GM23338 (cell line): ENCODE measurements around the gene GPHN. TPM values are rescaled to one million over a fixed set of nuclear protein-coding genes. Genes with fewer than 3 reads are reported as not detected.

Experiments used
- ATAC-seq: fragments of 200-7000 bp; cut with Tn5 transposase; 3 replicates; pipeline ENCODE4 v1.9.1; 2020
- DNase-seq: peaks from one replicate; pipeline ENCODE4 v3.0.0-alpha.2; 2015; ENCODE audit warnings: low spot score
- H2AFZ ChIP-seq: fragments of 200-600 bp; sonication (generic); 2 replicates; pipeline ENCODE4 v1.8.0; 2016; ENCODE audit warnings: antibody characterized with exemption, mild to moderate bottlenecking, moderate library complexity
- H3F3A ChIP-seq: fragments of 200-600 bp; sonication (generic); replicated peaks from 2 replicates; pipeline ENCODE4 v1.8.0; 2017; ENCODE audit warnings: antibody characterized with exemption, mixed run types, low read depth
- H3K27ac ChIP-seq: fragments of 200-600 bp; sonication (generic); 2 replicates; pipeline ENCODE4 v1.6.1; 2016; ENCODE audit warnings: low read depth
- H3K27me3 ChIP-seq: fragments of 200-600 bp; sonication (generic); 2 replicates; pipeline ENCODE4 v1.8.0; 2016; ENCODE audit warnings: mild to moderate bottlenecking, mixed run types, moderate library complexity; ENCODE audit not compliant: insufficient read depth
- H3K36me3 ChIP-seq: fragments of 200-600 bp; sonication (generic); 2 replicates; pipeline ENCODE4 v1.8.0; 2016; ENCODE audit warnings: mild to moderate bottlenecking; ENCODE audit not compliant: insufficient read depth
- H3K4me1 ChIP-seq: fragments of 200-600 bp; sonication (generic); 2 replicates; pipeline ENCODE4 v1.8.0; 2016; ENCODE audit warnings: mild to moderate bottlenecking, moderate library complexity; ENCODE audit not compliant: insufficient read depth
- H3K4me2 ChIP-seq: fragments of 200-600 bp; sonication (generic); 2 replicates; pipeline ENCODE4 v1.7.1; 2017; ENCODE audit warnings: mixed run types
- H3K4me3 ChIP-seq: fragments of 200-600 bp; sonication (generic); 2 replicates; pipeline ENCODE4 v1.6.1; 2016; ENCODE audit warnings: mixed run types
- H3K79me2 ChIP-seq: fragments of 200-600 bp; sonication (generic); replicated peaks from 2 replicates; pipeline ENCODE4 v1.8.0; 2017; ENCODE audit warnings: mild to moderate bottlenecking; ENCODE audit not compliant: insufficient read depth
- H3K9me2 ChIP-seq: fragments of 200-600 bp; sonication (generic); 2 replicates; pipeline ENCODE4 v1.8.0; 2017; ENCODE audit not compliant: insufficient read depth
- H4K20me1 ChIP-seq: fragments of 200-600 bp; sonication (generic); replicated peaks from 2 replicates; pipeline ENCODE4 v1.8.0; 2017; ENCODE audit warnings: mild to moderate bottlenecking; ENCODE audit not compliant: insufficient read depth
- H3K27ac Mint-ChIP-seq: 2 replicates; pipeline ENCODE4 v1.8.0; 2020; ENCODE audit warnings: inconsistent platforms, mild to moderate bottlenecking, moderate library complexity, mixed read lengths
- H3K27me3 Mint-ChIP-seq: 3 replicates; pipeline ENCODE4 v1.8.0; 2022; ENCODE audit warnings: low read depth, mild to moderate bottlenecking, moderate library complexity, mixed read lengths, inconsistent platforms; ENCODE audit not compliant: insufficient read depth, poor library complexity
- H3K36me3 Mint-ChIP-seq: 3 replicates; pipeline ENCODE4 v1.8.0; 2021; ENCODE audit warnings: low read depth, mild to moderate bottlenecking, inconsistent platforms, moderate library complexity, mixed read lengths
- H3K4me1 Mint-ChIP-seq: 3 replicates; pipeline ENCODE4 v1.8.0; 2020; ENCODE audit warnings: mild to moderate bottlenecking, inconsistent platforms, mixed read lengths
- H3K4me3 Mint-ChIP-seq: 3 replicates; pipeline ENCODE4 v1.8.0; 2021; ENCODE audit warnings: moderate library complexity, mild to moderate bottlenecking, inconsistent platforms, mixed read lengths
- H3K9me3 Mint-ChIP-seq: 3 replicates; pipeline ENCODE4 v1.8.0; 2020; ENCODE audit warnings: moderate library complexity, mild to moderate bottlenecking, inconsistent platforms, mixed read lengths
- CREB1 ChIP-seq: fragments of 250-450 bp; sonication (Bioruptor Pico); IDR thresholded peaks from 2 replicates; pipeline ENCODE4 v1.5.0; 2020; ENCODE audit warnings: low read depth, mild to moderate bottlenecking, moderate library complexity
- EZH2 ChIP-seq: fragments of 200-600 bp; sonication (generic); IDR thresholded peaks from one replicate; pipeline ENCODE4 v1.8.0; 2017; ENCODE audit warnings: antibody characterized with exemption, mild to moderate bottlenecking, low read depth; ENCODE audit not compliant: unreplicated experiment
- EZH2phosphoT487 ChIP-seq: fragments of 200-600 bp; sonication (generic); IDR thresholded peaks from one replicate; pipeline ENCODE4 v1.8.1; 2018; ENCODE audit warnings: antibody characterized with exemption; ENCODE audit not compliant: unreplicated experiment
- JUNB ChIP-seq: IDR thresholded peaks from one replicate; pipeline ENCODE4 v1.6.1; 2016; ENCODE audit warnings: antibody characterized with exemption; ENCODE audit not compliant: unreplicated experiment
- NANOG ChIP-seq: IDR thresholded peaks from 2 replicates; pipeline ENCODE4 v1.6.1; 2016; ENCODE audit warnings: antibody characterized with exemption, borderline replicate concordance
- POLR2AphosphoS5 ChIP-seq: IDR thresholded peaks from 2 replicates; pipeline ENCODE4 v1.6.1; 2016; ENCODE audit warnings: antibody characterized with exemption, low read depth
- STAT1 ChIP-seq: IDR thresholded peaks from one replicate; pipeline ENCODE4 v1.6.1; 2016; ENCODE audit warnings: antibody characterized with exemption; ENCODE audit not compliant: unreplicated experiment
- ZNF114 ChIP-seq: fragments of 250-450 bp; sonication (Bioruptor Pico); IDR thresholded peaks from 2 replicates; pipeline ENCODE4 v1.5.0; 2020; ENCODE audit warnings: mild to moderate bottlenecking, moderate library complexity
- ZNF331 ChIP-seq: fragments of 250-450 bp; sonication (Bioruptor Pico); IDR thresholded peaks from 2 replicates; pipeline ENCODE4 v1.5.0; 2020; ENCODE audit warnings: low read depth, mild to moderate bottlenecking, moderate library complexity
- polyA plus RNA-seq: library from polyadenylated mRNA; unstranded; fragments of >200 nt; fragmentation: Nextera tagmentation; extraction: Ambion mirVana; gene quantifications from 2 replicates; pipeline ENCODE4 v1.2.1, GENCODE V29; 2016
- total RNA-seq: library from RNA; depleted of rRNA; stranded (reverse); fragments of >200 nt; shearing (Covaris generic); gene quantifications from 2 replicates; pipeline ENCODE4 v1.2.3, GENCODE V29; 2014
- TF ChIP-seq, protein P1 (sequence below): fragments of 250-450 bp; sonication (Bioruptor Pico); IDR thresholded peaks from 2 replicates; pipeline ENCODE4 v1.5.0; 2020; ENCODE audit warnings: mild to moderate bottlenecking, moderate library complexity
- TF ChIP-seq, protein P2 (sequence below): IDR thresholded peaks from one replicate; pipeline ENCODE4 v1.6.1; 2018; ENCODE audit warnings: antibody characterized with exemption; ENCODE audit not compliant: unreplicated experiment
- TF ChIP-seq, protein P3 (sequence below), 2 experiments: fragments of 200-600 bp in 1 of 2; sonication (generic) in 1 of 2; conservative IDR thresholded peaks; 2 replicates each; pipeline versions ENCODE4 v1.5.1 to v1.6.1; 2016 to 2017; ENCODE audit warnings: antibody characterized with exemption in 2 of 2, low read depth in 2 of 2, mild to moderate bottlenecking in 2 of 2, moderate library complexity in 1 of 2
- TF ChIP-seq, protein P4 (sequence below): IDR thresholded peaks from 2 replicates; pipeline ENCODE4 v1.6.1; 2016; ENCODE audit warnings: antibody characterized with exemption

The GPHN gene
- total and polyA plus RNA-seq, 2 experiments from 2014 or later = 17.6 to 20.6 TPM

DNA sequence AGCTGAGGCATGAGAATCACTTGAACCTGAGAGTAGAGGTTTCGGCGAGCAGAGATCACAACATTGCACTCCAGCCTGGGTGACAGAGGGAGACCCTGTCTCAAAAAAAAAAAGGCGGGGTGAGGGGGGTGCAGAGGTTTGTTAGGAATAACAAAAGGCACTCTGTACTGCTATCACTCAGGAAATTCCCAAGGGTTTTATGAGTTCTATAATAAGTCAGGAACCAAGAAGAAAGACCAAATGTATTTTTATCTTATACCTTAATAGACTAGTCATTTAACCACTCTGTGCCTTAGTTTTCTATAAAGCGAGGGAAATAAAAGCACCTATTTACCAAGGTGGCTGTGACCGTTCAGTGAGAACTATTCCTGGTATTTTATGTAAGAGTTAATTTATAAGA is 319.2 kb downstream of the GPHN start:
- H3K4me3 Mint-ChIP-seq = no peak overlapping the region
- H4K20me1 ChIP-seq = no peaks in the 10 kb centered on the region
- no peaks in the 10 kb centered on the region for H3F3A ChIP-seq
- peaks cover 25% of the 10 kb centered on the region for H3K4me1 ChIP-seq
- no peak overlapping the region for H3K4me2 ChIP-seq
- H2AFZ ChIP-seq = no peak overlapping the region
- TF ChIP-seq EZH2 (no peak), STAT1 (no peak), CREB1 (no peak), EZH2phosphoT487 (no peak), POLR2AphosphoS5 (no peak), ZNF114 (CRISPR knock-in tag) (no peak), NANOG (no peak), JUNB (no peak), ZNF331 (CRISPR knock-in tag) (no peak)
- TF ChIP-seq, protein P1, sequence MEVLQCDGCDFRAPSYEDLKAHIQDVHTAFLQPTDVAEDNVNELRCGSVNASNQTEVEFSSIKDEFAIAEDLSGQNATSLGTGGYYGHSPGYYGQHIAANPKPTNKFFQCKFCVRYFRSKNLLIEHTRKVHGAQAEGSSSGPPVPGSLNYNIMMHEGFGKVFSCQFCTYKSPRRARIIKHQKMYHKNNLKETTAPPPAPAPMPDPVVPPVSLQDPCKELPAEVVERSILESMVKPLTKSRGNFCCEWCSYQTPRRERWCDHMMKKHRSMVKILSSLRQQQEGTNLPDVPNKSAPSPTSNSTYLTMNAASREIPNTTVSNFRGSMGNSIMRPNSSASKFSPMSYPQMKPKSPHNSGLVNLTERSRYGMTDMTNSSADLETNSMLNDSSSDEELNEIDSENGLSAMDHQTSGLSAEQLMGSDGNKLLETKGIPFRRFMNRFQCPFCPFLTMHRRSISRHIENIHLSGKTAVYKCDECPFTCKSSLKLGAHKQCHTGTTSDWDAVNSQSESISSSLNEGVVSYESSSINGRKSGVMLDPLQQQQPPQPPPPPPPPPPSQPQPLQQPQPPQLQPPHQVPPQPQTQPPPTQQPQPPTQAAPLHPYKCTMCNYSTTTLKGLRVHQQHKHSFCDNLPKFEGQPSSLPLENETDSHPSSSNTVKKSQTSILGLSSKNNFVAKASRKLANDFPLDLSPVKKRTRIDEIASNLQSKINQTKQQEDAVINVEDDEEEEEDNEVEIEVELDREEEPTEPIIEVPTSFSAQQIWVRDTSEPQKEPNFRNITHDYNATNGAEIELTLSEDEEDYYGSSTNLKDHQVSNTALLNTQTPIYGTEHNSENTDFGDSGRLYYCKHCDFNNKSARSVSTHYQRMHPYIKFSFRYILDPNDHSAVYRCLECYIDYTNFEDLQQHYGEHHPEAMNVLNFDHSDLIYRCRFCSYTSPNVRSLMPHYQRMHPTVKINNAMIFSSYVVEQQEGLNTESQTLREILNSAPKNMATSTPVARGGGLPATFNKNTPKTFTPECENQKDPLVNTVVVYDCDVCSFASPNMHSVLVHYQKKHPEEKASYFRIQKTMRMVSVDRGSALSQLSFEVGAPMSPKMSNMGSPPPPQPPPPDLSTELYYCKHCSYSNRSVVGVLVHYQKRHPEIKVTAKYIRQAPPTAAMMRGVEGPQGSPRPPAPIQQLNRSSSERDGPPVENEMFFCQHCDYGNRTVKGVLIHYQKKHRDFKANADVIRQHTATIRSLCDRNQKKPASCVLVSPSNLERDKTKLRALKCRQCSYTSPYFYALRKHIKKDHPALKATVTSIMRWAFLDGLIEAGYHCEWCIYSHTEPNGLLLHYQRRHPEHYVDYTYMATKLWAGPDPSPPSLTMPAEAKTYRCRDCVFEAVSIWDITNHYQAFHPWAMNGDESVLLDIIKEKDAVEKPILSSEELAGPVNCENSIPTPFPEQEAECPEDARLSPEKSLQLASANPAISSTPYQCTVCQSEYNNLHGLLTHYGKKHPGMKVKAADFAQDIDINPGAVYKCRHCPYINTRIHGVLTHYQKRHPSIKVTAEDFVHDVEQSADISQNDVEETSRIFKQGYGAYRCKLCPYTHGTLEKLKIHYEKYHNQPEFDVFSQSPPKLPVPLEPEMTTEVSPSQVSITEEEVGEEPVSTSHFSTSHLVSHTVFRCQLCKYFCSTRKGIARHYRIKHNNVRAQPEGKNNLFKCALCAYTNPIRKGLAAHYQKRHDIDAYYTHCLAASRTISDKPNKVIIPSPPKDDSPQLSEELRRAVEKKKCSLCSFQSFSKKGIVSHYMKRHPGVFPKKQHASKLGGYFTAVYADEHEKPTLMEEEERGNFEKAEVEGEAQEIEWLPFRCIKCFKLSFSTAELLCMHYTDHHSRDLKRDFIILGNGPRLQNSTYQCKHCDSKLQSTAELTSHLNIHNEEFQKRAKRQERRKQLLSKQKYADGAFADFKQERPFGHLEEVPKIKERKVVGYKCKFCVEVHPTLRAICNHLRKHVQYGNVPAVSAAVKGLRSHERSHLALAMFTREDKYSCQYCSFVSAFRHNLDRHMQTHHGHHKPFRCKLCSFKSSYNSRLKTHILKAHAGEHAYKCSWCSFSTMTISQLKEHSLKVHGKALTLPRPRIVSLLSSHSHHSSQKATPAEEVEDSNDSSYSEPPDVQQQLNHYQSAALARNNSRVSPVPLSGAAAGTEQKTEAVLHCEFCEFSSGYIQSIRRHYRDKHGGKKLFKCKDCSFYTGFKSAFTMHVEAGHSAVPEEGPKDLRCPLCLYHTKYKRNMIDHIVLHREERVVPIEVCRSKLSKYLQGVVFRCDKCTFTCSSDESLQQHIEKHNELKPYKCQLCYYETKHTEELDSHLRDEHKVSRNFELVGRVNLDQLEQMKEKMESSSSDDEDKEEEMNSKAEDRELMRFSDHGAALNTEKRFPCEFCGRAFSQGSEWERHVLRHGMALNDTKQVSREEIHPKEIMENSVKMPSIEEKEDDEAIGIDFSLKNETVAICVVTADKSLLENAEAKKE (CRISPR knock-in tag) = no peak
- TF ChIP-seq, protein P2, sequence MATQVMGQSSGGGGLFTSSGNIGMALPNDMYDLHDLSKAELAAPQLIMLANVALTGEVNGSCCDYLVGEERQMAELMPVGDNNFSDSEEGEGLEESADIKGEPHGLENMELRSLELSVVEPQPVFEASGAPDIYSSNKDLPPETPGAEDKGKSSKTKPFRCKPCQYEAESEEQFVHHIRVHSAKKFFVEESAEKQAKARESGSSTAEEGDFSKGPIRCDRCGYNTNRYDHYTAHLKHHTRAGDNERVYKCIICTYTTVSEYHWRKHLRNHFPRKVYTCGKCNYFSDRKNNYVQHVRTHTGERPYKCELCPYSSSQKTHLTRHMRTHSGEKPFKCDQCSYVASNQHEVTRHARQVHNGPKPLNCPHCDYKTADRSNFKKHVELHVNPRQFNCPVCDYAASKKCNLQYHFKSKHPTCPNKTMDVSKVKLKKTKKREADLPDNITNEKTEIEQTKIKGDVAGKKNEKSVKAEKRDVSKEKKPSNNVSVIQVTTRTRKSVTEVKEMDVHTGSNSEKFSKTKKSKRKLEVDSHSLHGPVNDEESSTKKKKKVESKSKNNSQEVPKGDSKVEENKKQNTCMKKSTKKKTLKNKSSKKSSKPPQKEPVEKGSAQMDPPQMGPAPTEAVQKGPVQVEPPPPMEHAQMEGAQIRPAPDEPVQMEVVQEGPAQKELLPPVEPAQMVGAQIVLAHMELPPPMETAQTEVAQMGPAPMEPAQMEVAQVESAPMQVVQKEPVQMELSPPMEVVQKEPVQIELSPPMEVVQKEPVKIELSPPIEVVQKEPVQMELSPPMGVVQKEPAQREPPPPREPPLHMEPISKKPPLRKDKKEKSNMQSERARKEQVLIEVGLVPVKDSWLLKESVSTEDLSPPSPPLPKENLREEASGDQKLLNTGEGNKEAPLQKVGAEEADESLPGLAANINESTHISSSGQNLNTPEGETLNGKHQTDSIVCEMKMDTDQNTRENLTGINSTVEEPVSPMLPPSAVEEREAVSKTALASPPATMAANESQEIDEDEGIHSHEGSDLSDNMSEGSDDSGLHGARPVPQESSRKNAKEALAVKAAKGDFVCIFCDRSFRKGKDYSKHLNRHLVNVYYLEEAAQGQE = no peak
- TF ChIP-seq, protein P3, sequence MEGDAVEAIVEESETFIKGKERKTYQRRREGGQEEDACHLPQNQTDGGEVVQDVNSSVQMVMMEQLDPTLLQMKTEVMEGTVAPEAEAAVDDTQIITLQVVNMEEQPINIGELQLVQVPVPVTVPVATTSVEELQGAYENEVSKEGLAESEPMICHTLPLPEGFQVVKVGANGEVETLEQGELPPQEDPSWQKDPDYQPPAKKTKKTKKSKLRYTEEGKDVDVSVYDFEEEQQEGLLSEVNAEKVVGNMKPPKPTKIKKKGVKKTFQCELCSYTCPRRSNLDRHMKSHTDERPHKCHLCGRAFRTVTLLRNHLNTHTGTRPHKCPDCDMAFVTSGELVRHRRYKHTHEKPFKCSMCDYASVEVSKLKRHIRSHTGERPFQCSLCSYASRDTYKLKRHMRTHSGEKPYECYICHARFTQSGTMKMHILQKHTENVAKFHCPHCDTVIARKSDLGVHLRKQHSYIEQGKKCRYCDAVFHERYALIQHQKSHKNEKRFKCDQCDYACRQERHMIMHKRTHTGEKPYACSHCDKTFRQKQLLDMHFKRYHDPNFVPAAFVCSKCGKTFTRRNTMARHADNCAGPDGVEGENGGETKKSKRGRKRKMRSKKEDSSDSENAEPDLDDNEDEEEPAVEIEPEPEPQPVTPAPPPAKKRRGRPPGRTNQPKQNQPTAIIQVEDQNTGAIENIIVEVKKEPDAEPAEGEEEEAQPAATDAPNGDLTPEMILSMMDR (conservative IDR thresholded peaks at IDR 0.05; ENCODE audit: low read depth in 2 of 2) = no peak
- TF ChIP-seq, protein P4, sequence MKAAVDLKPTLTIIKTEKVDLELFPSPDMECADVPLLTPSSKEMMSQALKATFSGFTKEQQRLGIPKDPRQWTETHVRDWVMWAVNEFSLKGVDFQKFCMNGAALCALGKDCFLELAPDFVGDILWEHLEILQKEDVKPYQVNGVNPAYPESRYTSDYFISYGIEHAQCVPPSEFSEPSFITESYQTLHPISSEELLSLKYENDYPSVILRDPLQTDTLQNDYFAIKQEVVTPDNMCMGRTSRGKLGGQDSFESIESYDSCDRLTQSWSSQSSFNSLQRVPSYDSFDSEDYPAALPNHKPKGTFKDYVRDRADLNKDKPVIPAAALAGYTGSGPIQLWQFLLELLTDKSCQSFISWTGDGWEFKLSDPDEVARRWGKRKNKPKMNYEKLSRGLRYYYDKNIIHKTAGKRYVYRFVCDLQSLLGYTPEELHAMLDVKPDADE = no peak
- ATAC-seq (peak; percentile 25; the same call in 2 of the 3 replicates), DNase-seq (no peak)
- H3K27ac ChIP-seq = no peak overlapping the region
- peaks cover 23% of the 10 kb centered on the region for H3K4me1 Mint-ChIP-seq
- H3K27ac Mint-ChIP-seq = no peak overlapping the region
- H3K79me2 ChIP-seq = no peaks in the 10 kb centered on the region
- H3K36me3 ChIP-seq = no peaks in the 10 kb centered on the region
- no peaks in the 10 kb centered on the region for H3K9me3 Mint-ChIP-seq
- no peaks in the 10 kb centered on the region for H3K27me3 ChIP-seq
- H3K9me2 ChIP-seq = no peaks in the 10 kb centered on the region
- no peak overlapping the region for H3K4me3 ChIP-seq
- peaks cover 3% of the 10 kb centered on the region for H3K27me3 Mint-ChIP-seq
- no peaks in the 10 kb centered on the region for H3K36me3 Mint-ChIP-seq
